SK-N-SH treated with all-trans-retinoic acid at 6 μM for 48 hours (cell line): ENCODE measurements around the gene TRIP4.

Experiments used
- RARB ChIP-seq: fragments of 250-450 bp; sonication (Bioruptor Pico); IDR thresholded peaks from 2 replicates; pipeline ENCODE4 v1.8.0; 2021; ENCODE audit warnings: mild to moderate bottlenecking, moderate library complexity
- ZNF565 ChIP-seq: fragments of 450-650 bp; formaldehyde crosslinking; conservative IDR thresholded peaks from 2 replicates; pipeline ENCODE4 v1.5.0; 2020; ENCODE audit warnings: low read depth, mild to moderate bottlenecking, moderate library complexity

- TF ChIP-seq RARB (CRISPR knock-in tag) (no peak), ZNF565 (CRISPR knock-in tag) (no peak)
Measured at GRCh38 chr15:64462492-64462891, 74.9 kb downstream of the TRIP4 start.
